ENCODE measurements around the gene GTF3C4. TPM values are rescaled to one million over a fixed set of nuclear protein-coding genes. Genes with fewer than 3 reads are reported as not detected.

The GTF3C4 gene
- polyA plus RNA-seq, 1 experiment = 2.8 TPM

GRCh38 chr9:132669319-132669697 lies 956 bp upstream of the GTF3C4 start:
- H3K36me3 ChIP-seq (ENCODE audit: control insufficient read depth, insufficient read depth, low read length) = no peaks in the 10 kb centered on the region
- H3K27me3 ChIP-seq (ENCODE audit: control insufficient read depth, insufficient read depth, low read length) = no peaks in the 10 kb centered on the region
- ChIA-PET POLR2A (interaction anchor here (0.6 to 0.8 kb wide), 2 partner anchors 22 to 361 kb away, joined by 3 to 4 read pairs; no protein-coding TSS in a partner anchor), CTCF (no interaction called here)
- DNase-seq (ENCODE audit: low read depth) = no peak
- peak overlapping the region; percentile 98 for H3K4me3 ChIP-seq (ENCODE audit: low read depth, low read length)
- no peak for TF ChIP-seq CTCF (IDR thresholded peaks at IDR 0.05; ENCODE audit: insufficient read depth, low read depth, low read length)

- no peak for DNase-seq (ENCODE audit: low read depth)
- CTCF ChIA-PET = interaction anchor here (1.3 to 1.7 kb wide), 2 partner anchors 12 to 23 kb away, joined by 3 to 7 read pairs; no protein-coding TSS in a partner anchor
- POLR2A ChIA-PET = interaction anchor here (0.5 to 0.8 kb wide), 3 partner anchors 22 to 360 kb away, joined by 3 to 4 read pairs (median 3); no protein-coding TSS in a partner anchor
- no peak for TF ChIP-seq CTCF (IDR thresholded peaks at IDR 0.05; ENCODE audit: insufficient read depth, low read depth, low read length)
- Histone ChIP-seq H3K36me3 (ENCODE audit: control insufficient read depth, insufficient read depth, low read length) (no peaks in the 10 kb centered on the region), H3K4me3 (ENCODE audit: low read depth, low read length) (peak within 1 kb of the TSS; percentile 98), H3K27me3 (ENCODE audit: control insufficient read depth, insufficient read depth, low read length) (no peaks in the 10 kb centered on the region)
Observed at GRCh38 chr9:132669698-132670456, 387 bp upstream of the GTF3C4 start, which contains the start of gene DDX31. Gene DDX31, minus strand, starts transcription at chr9:132669983. Its CDS starts 49 bp downstream, at chr9:132669934.

GRCh38 chr9:132671620-132672412 lies 1.6 kb downstream of the GTF3C4 start:
- Histone ChIP-seq H3K4me3 (ENCODE audit: low read depth, low read length) (peak overlapping the region; percentile 98), H3K36me3 (ENCODE audit: control insufficient read depth, insufficient read depth, low read length) (no peaks in the 10 kb centered on the region), H3K27me3 (ENCODE audit: control insufficient read depth, insufficient read depth, low read length) (no peaks in the 10 kb centered on the region)
- TF ChIP-seq CTCF (IDR thresholded peaks at IDR 0.05; ENCODE audit: insufficient read depth, low read depth, low read length) = no peak
- CTCF ChIA-PET = interaction anchor here (1.2 kb wide), 1 partner anchor 127 kb away, joined by 3 read pairs; no protein-coding TSS in a partner anchor
- DNase-seq (ENCODE audit: low read depth) = no peak
- POLR2A ChIA-PET = no interaction called here

- 0 out of 2 replicates have a peak, but pooled peaks have one; percentile 31 for TF ChIP-seq CTCF (IDR thresholded peaks at IDR 0.05; ENCODE audit: insufficient read depth, low read depth, low read length)
- H3K27me3 ChIP-seq (ENCODE audit: control insufficient read depth, insufficient read depth, low read length) = no peaks in the 10 kb centered on the region
- CTCF ChIA-PET = interaction anchor here (1.2 kb wide), 1 partner anchor 127 kb away, joined by 3 read pairs; no protein-coding TSS in a partner anchor
- POLR2A ChIA-PET = no interaction called here
- no peaks in the 10 kb centered on the region for H3K36me3 ChIP-seq (ENCODE audit: control insufficient read depth, insufficient read depth, low read length)
- DNase-seq (ENCODE audit: low read depth) = no peak
- H3K4me3 ChIP-seq (ENCODE audit: low read depth, low read length) = no peak overlapping the region
Observed at GRCh38 chr9:132672413-132672690, 2.1 kb downstream of the GTF3C4 start.

GRCh38 chr9:132673355-132673754 lies 3.1 kb downstream of the GTF3C4 start:
- Histone ChIP-seq H3K36me3 (ENCODE audit: control insufficient read depth, insufficient read depth, low read length) (peaks cover 3% of the 10 kb centered on the region), H3K27me3 (ENCODE audit: control insufficient read depth, insufficient read depth, low read length) (no peaks in the 10 kb centered on the region), H3K4me3 (ENCODE audit: low read depth, low read length) (no peak overlapping the region)
- TF ChIP-seq CTCF (IDR thresholded peaks at IDR 0.05; ENCODE audit: insufficient read depth, low read depth, low read length) = peak; percentile 39
- ChIA-PET CTCF (interaction anchor here (0.6 to 2.2 kb wide), 2 partner anchors 16 to 313 kb away, joined by 3 to 5 read pairs; no protein-coding TSS in a partner anchor), POLR2A (no interaction called here)
- DNase-seq (ENCODE audit: low read depth) = no peak
